ENCODE data around the gene CPM.

The CPM gene

DNA sequence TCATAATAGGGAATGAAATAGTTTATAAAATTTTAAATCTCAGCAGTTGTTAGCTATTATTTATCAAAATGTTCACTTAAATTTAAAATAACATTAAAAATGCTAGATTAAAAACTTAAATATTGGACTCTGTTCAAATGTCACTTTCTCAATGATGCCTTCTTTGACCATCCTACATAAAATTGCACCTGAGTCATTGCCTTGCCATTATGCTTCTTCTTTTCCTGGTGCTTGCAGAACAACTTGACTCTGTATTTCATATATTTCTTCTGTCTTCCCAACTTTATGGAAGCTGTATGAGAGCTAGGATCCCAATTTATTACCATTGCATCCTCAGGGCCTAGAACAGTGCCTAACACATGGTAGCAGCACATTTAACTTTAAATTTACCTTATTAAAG lies 37.3 kb upstream of the CPM start:
- H3K4me1 ChIP-seq = no peaks in the 10 kb centered on the region
- TF ChIP-seq, protein P1, sequence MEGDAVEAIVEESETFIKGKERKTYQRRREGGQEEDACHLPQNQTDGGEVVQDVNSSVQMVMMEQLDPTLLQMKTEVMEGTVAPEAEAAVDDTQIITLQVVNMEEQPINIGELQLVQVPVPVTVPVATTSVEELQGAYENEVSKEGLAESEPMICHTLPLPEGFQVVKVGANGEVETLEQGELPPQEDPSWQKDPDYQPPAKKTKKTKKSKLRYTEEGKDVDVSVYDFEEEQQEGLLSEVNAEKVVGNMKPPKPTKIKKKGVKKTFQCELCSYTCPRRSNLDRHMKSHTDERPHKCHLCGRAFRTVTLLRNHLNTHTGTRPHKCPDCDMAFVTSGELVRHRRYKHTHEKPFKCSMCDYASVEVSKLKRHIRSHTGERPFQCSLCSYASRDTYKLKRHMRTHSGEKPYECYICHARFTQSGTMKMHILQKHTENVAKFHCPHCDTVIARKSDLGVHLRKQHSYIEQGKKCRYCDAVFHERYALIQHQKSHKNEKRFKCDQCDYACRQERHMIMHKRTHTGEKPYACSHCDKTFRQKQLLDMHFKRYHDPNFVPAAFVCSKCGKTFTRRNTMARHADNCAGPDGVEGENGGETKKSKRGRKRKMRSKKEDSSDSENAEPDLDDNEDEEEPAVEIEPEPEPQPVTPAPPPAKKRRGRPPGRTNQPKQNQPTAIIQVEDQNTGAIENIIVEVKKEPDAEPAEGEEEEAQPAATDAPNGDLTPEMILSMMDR (IDR thresholded peaks at IDR 0.05; ENCODE audit: low read depth, low read length) = no peak
- DNase-seq = no peak
- H3K36me3 ChIP-seq = no peaks in the 10 kb centered on the region
- H3K4me3 ChIP-seq (ENCODE audit: low read depth, low read length) = no peak overlapping the region
- no peaks in the 10 kb centered on the region for H3K9me3 ChIP-seq
- H3K27me3 ChIP-seq = peaks cover 10% of the 10 kb centered on the region

DNA sequence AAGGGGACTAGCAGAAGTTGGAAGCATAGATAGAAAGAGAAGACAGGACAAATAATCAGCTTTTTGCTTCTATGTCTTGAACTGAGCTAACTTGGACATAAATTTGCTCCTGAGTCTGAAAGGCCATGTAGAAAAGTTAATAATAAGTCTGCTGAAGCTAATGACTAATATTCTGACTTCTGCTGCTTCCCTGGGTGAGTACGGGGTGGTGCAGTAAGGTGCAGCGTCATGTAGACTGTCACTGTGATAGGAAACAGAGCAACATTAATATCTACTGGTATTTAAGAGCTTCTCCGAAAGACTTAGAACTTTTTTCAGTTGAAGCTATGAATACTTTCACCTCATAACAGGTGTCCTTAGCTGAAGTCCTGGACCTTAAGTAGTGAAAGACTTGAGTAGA lies 34.1 kb upstream of the CPM start:
- Histone ChIP-seq H3K4me3 (ENCODE audit: low read depth, low read length) (no peak overlapping the region), H3K36me3 (no peaks in the 10 kb centered on the region)

DNA sequence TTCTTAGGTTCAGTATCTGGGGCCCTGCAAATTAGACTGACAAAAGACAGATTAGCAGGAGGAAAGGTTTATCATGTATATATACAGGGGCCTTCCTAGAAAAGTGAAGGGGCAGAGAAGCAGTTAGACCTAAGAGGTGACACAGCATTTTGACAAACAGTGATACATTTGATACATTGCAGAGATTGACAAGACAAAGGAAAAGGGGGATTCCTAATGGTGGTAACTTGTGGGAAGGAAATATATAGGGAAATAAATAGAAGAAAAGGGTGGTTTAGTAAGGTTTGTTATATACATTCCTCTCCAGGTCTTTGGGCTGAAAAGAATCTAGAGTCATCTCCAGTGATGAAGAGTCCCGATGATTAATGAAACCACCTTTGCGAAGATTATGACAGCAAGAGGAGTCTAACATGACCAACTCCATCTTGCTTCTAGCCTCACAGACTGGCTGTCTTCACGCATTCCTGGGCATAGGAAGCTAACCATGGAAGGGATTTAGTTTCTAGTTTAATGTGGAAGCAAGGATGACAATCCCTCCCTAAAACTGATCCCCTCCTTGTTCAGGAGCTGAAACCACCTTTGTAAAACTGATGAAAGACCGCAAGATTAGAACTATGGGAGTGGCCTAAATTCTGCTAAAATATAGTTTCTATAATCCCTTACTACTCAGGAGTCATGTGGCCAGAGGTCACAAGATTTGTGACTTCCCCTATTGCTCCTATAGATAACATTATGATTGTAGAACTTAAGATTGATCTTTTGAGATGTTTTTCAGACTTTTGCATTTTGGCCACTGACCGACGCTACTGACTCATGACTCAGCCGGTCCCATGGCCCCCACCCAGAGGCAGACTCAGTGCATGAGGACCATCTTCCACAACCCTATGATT lies 31.1 kb upstream of the CPM start:
- DNase-seq = no peak
- Histone ChIP-seq H3K4me1 (no peaks in the 10 kb centered on the region), H3K36me3 (no peaks in the 10 kb centered on the region), H3K4me3 (ENCODE audit: low read depth, low read length) (no peak overlapping the region), H3K27me3 (no peaks in the 10 kb centered on the region; the same call in 1 of the 2 replicates), H3K9me3 (no peaks in the 10 kb centered on the region)
- TF ChIP-seq, protein P1 (IDR thresholded peaks at IDR 0.05; ENCODE audit: low read depth, low read length) = no peak

More for the DNA sequence above, 34.1 kb upstream of the CPM start:
- Histone ChIP-seq H3K9me3 (no peaks in the 10 kb centered on the region), H3K4me1 (no peaks in the 10 kb centered on the region), H3K27me3 (no peaks in the 10 kb centered on the region; the same call in 1 of the 2 replicates)
- TF ChIP-seq, protein P1 (IDR thresholded peaks at IDR 0.05; ENCODE audit: low read depth, low read length) = no peak
- DNase-seq = no peak

DNA sequence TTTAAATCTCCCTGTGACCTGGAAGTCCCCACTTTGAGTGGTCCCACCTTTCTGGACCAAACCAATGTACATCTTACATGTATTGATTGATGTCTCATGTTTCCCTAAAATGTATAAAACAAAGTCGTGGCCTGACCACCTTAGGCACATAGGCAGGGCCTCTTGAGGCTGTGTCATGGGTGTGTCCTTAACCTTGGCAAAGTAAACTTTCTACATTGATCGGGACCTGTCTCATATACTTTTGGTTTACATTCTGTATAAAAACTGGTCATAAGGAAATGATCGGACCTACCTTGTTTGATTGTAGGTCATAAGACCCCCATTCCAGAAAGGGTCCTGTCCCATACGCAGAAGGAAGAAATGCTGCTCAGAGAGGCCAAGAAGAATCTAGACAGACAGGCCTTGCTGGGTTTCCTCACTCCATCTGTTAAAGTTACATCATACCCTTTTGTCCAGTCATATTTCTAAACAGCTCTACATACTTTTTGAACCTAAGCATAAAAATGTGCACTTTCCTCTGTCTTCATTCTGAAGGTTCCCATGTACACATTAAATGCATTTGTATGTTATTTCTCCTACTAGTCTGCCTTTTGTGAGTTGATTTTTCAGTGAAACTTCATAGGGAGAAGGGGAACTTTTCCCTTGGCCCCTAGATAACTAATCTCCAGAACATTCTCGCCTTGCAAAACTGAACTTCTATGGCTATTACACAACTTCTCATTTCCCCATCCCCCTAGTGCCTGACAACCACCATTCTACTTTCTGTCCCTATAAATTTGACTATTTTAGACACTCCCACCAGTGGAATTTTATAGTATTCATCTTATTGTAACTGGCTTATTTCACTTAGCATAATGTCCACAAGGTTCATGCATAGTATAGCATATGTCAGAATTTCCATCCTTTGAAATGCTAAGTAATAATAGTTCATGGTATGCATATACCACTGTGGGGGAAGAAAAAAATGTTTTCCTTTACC lies 30.2 kb upstream of the CPM start:
- Histone ChIP-seq H3K27me3 (no peaks in the 10 kb centered on the region; the same call in 1 of the 2 replicates), H3K36me3 (no peaks in the 10 kb centered on the region), H3K4me3 (ENCODE audit: low read depth, low read length) (no peak overlapping the region), H3K4me1 (no peaks in the 10 kb centered on the region), H3K9me3 (no peaks in the 10 kb centered on the region)
- no peak for DNase-seq
- TF ChIP-seq, protein P1 (IDR thresholded peaks at IDR 0.05; ENCODE audit: low read depth, low read length) = no peak

DNA sequence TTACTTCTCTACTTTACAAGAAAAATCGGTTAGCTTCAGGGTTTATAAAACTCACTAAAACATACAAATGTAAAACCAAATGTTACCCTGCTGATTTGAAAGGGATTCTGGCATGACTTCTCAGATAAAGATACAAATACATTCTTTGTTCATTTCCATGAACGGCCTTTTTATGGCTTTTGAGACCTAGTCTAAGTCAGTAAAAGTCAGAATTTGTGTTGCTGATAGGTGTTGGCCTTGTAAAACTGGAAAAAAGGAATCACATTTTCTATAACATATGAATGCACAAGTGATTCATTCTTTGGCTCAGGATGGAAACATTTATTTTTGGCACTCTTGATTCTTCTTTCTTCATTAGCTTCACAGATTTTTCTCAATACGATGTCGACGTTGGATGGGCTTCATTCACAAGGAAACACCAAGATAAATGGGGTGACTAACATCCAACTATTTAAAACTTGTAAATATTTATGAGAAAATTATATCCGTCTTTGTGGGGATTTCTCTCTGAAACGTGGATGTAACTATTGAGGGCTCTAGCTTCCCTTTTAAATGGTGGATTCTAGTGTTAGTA lies 27.0 kb upstream of the CPM start:
- Histone ChIP-seq H3K9me3 (no peaks in the 10 kb centered on the region), H3K27me3 (no peaks in the 10 kb centered on the region; the same call in 1 of the 2 replicates), H3K36me3 (no peaks in the 10 kb centered on the region), H3K4me1 (no peaks in the 10 kb centered on the region), H3K4me3 (ENCODE audit: low read depth, low read length) (no peak overlapping the region)
- no peak for DNase-seq
- TF ChIP-seq, protein P1 (IDR thresholded peaks at IDR 0.05; ENCODE audit: low read depth, low read length) = no peak
